Measurements from ENCODE around the gene HMCN1. TPM values are rescaled to one million over a fixed set of nuclear protein-coding genes. Genes with fewer than 3 reads are reported as not detected.

HMCN1 gene
- total RNA-seq, 2 donors from 2014 or later, result 1.3 to 3.7 TPM

GRCh38 chr1:185739967-185740366, 5.8 kb downstream of the HMCN1 start:
- no peak overlapping the region for H3K4me3 ChIP-seq
- H3K9me3 ChIP-seq, result no peaks in the 10 kb centered on the region
- H3K36me3 ChIP-seq, result no peaks in the 10 kb centered on the region
- H3K4me1 ChIP-seq, result no peaks in the 10 kb centered on the region
- TF ChIP-seq CTCF (IDR thresholded peaks at IDR 0.05), result no peak
- intact Hi-C loops (cut with DNase I), result no loop called here
- H3K27me3 ChIP-seq, result peaks cover under 1% of the 10 kb centered on the region
- no peak for DNase-seq
- no peak overlapping the region for H3K27ac ChIP-seq
- no peak overlapping the region for H3K9ac ChIP-seq (ENCODE audit: low read depth in 2 of 2, low read length in 2 of 2)

DNA sequence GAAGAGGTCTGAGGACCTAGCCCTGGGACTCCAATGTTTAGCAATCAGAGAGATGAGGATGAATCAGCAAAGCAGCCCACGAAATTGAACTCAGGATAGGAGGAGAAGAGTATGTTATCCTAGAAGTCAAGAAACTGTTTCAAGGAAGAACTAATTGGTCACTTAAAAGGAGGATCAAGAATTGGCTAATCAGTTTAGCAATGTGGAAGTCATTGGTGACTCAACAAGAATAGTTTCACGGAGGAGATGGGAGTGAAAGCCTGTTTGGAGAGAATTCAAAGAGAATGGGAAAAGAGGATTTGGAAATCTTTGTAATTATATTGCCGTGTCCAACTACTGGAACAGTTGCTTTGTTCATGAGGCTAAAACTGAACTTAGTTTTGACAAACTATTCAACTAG, 7.4 kb downstream of the HMCN1 start:
- intact Hi-C loops (cut with DNase I), result no loop called here

DNA sequence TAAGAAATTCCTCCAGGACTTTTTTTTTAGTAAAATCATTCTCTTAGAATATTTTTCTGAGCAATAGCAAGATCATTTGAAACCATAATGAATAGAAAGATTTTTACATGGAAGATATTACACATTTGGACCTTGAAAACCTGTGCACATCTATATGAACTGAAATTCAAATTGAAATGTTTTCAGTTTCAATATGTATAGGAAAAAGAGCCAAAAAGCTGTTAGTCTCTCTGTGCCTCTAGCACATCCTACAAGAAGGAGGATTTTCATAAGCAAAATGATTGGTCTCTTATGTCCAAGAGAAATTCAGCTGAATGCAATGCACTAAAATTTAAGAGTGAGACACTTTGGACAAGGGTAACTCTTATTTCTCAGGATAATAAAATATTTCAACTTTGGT, 8.2 kb downstream of the HMCN1 start:
- no peaks in the 10 kb centered on the region for H3K9me3 ChIP-seq
- no peak overlapping the region for H3K4me3 ChIP-seq
- no peak for TF ChIP-seq CTCF (IDR thresholded peaks at IDR 0.05)
- no peaks in the 10 kb centered on the region for H3K4me1 ChIP-seq
- H3K27ac ChIP-seq, result no peak overlapping the region
- no peaks in the 10 kb centered on the region for H3K27me3 ChIP-seq
- DNase-seq, result no peak
- H3K36me3 ChIP-seq, result no peaks in the 10 kb centered on the region
- H3K9ac ChIP-seq (ENCODE audit: low read depth in 2 of 2, low read length in 2 of 2), result no peak overlapping the region
- intact Hi-C loops (cut with DNase I), result no loop called here

More for the DNA sequence above, 7.4 kb downstream of the HMCN1 start:
- no peak for TF ChIP-seq CTCF (IDR thresholded peaks at IDR 0.05)
- Histone ChIP-seq H3K4me1 (no peaks in the 10 kb centered on the region), H3K36me3 (no peaks in the 10 kb centered on the region), H3K27me3 (no peaks in the 10 kb centered on the region), H3K9ac (ENCODE audit: low read depth in 2 of 2, low read length in 2 of 2) (no peak overlapping the region), H3K9me3 (no peaks in the 10 kb centered on the region), H3K4me3 (no peak overlapping the region), H3K27ac (no peak overlapping the region)
- DNase-seq, result no peak

DNA sequence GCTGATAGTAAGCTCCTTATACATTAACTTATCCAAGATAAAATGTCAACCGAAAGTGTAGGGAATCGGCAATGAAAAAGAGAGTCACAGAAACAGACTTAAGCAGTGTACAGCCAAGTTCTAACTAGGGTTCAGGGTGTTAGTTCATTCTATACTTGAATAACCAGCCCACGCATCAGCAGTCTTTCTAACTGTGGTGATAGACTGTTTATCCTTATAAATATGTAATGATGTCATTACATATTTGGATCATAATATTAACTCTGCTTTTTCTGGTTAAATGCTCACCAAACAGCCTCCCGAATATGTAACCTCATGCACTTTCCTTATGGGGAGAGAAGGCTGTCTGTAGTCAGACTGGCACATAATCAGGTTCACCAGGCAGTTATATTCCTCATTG, 11.0 kb downstream of the HMCN1 start:
- intact Hi-C loops (cut with DNase I), result no loop called here

DNA sequence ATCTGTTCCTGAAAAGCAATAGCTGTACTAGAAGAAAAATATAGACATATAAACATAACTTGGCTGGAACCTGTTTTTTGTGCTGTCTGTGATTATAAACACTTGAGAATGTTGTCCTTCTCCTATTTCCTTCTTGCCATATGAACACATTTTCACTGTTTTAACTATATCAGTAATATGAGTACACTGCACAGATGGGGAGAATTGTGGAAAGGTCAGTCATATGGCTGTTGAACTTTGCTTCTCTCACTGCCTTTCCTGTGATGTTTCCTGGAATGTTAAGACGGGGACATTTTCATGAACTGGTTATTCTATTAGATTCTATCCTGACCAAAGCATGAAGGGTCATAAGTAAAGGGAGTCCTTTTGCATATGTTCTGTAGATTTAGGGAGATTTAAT, 24.9 kb downstream of the HMCN1 start:
- no peaks in the 10 kb centered on the region for H3K9me3 ChIP-seq
- no peak overlapping the region for H3K27ac ChIP-seq
- intact Hi-C loops (cut with DNase I), result no loop called here
- H3K27me3 ChIP-seq, result no peaks in the 10 kb centered on the region
- no peaks in the 10 kb centered on the region for H3K4me1 ChIP-seq
- H3K9ac ChIP-seq (ENCODE audit: low read depth in 2 of 2, low read length in 2 of 2), result no peak overlapping the region
- no peak overlapping the region for H3K4me3 ChIP-seq
- no peaks in the 10 kb centered on the region for H3K36me3 ChIP-seq
- no peak for DNase-seq
- TF ChIP-seq CTCF (IDR thresholded peaks at IDR 0.05), result no peak

More for the DNA sequence above, 11.0 kb downstream of the HMCN1 start:
- no peak for TF ChIP-seq CTCF (IDR thresholded peaks at IDR 0.05)
- Histone ChIP-seq H3K9ac (ENCODE audit: low read depth in 2 of 2, low read length in 2 of 2) (no peak overlapping the region), H3K4me3 (no peak overlapping the region), H3K27ac (no peak overlapping the region), H3K4me1 (no peaks in the 10 kb centered on the region), H3K36me3 (no peaks in the 10 kb centered on the region), H3K27me3 (no peaks in the 10 kb centered on the region), H3K9me3 (no peaks in the 10 kb centered on the region)
- DNase-seq, result no peak

- TF ChIP-seq CTCF (IDR thresholded peaks at IDR 0.05), result no peak
- no peak for DNase-seq
- Histone ChIP-seq H3K4me3 (no peak overlapping the region), H3K27me3 (no peaks in the 10 kb centered on the region), H3K27ac (no peak overlapping the region), H3K9me3 (no peaks in the 10 kb centered on the region), H3K9ac (ENCODE audit: low read depth in 2 of 2, low read length in 2 of 2) (no peak overlapping the region), H3K4me1 (no peaks in the 10 kb centered on the region), H3K36me3 (no peaks in the 10 kb centered on the region)
- intact Hi-C loops (cut with DNase I), result no loop called here
Observed at GRCh38 chr1:185761841-185762240, 27.6 kb downstream of the HMCN1 start.

Data from colonic mucosa (tissue), 4 donors.